HFF-Myc (cell line): ENCODE data around the gene OST4.
"Not testable (repeated sequence)": the region's sequence is repeated elsewhere in the genome, so short reads cannot be mapped to it uniquely, and the experiment has no call there.

Experiments
- DNase-seq: peaks from one replicate; pipeline ENCODE4 v3.0.0-alpha.2; 2011; ENCODE audit warnings: low read depth; ENCODE audit errors: extremely low read depth
- H3K4me3 ChIP-seq: replicated peaks from 2 replicates; pipeline ENCODE4 v1.5.1; 2011; ENCODE audit warnings: low read depth, mild to moderate bottlenecking, control low read depth, low read length
- TF ChIP-seq, protein P1 (sequence below): IDR thresholded peaks from 2 replicates; pipeline ENCODE4 v1.5.1; 2012; ENCODE audit warnings: mild to moderate bottlenecking, low read depth, low read length, control low read depth; ENCODE audit errors: missing control alignments

OST4 gene

DNA sequence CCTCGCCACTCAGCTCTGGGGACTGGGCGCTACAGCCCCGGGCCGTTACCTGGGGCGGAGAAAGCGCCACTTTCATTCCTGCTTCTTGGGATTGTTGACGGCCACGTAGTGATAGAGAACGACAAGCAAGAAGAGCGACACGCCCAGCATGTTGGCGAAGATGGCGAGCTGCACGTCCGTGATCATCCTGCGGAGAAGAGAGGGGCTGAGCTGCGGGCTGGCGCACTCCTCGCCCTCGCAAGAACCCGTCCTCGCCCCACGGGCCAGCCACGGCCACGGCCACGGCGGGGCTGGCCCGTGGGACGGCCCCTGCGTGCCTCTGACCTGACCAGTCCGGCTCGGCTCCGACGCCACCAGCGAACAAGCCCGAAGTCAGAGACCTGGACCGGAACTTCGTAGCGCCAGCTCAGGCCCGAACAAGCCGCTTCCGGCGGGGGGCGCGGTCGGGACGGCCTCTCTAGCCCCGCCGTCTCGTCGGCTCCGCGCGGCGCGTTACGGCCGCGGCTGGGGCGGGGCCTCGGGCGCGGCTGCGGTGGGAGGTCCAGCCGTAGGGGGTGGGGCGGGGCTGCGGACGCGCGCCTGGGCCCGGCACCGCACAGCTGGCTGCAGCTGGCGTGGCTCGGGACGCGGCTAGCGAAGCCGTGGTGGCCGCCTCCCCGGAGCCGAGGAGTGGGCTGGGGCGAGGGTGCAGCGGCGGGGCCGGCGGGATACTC lies at the start of gene OST4:
Gene OST4, minus strand, starts transcription at position 378 of the 713 bp plus-strand sequence.
- TF ChIP-seq, protein P1, sequence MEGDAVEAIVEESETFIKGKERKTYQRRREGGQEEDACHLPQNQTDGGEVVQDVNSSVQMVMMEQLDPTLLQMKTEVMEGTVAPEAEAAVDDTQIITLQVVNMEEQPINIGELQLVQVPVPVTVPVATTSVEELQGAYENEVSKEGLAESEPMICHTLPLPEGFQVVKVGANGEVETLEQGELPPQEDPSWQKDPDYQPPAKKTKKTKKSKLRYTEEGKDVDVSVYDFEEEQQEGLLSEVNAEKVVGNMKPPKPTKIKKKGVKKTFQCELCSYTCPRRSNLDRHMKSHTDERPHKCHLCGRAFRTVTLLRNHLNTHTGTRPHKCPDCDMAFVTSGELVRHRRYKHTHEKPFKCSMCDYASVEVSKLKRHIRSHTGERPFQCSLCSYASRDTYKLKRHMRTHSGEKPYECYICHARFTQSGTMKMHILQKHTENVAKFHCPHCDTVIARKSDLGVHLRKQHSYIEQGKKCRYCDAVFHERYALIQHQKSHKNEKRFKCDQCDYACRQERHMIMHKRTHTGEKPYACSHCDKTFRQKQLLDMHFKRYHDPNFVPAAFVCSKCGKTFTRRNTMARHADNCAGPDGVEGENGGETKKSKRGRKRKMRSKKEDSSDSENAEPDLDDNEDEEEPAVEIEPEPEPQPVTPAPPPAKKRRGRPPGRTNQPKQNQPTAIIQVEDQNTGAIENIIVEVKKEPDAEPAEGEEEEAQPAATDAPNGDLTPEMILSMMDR: no peak
- peak within 1 kb of the TSS; percentile 98 for H3K4me3 ChIP-seq
- DNase-seq: peak; percentile 57

DNA sequence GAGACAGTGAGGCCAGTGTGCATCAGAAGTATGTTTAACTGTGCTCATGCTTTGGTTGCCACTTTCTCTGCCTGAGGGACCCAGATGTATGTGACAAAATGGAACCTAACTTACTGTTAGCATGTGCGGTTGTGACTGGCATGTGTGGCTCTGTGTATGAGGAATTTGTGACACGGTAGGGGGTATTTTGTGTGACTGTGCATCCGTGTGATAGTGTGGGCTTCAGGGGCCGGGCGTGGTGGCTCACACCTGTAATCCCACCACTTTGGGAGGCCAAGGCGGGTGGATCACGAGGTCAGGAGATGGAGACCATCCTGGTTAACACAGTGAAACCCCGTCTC lies 47.8 kb upstream of the OST4 start:
- H3K4me3 ChIP-seq: peak overlapping the region; percentile 60
- DNase-seq: not testable (repeated sequence)

DNA sequence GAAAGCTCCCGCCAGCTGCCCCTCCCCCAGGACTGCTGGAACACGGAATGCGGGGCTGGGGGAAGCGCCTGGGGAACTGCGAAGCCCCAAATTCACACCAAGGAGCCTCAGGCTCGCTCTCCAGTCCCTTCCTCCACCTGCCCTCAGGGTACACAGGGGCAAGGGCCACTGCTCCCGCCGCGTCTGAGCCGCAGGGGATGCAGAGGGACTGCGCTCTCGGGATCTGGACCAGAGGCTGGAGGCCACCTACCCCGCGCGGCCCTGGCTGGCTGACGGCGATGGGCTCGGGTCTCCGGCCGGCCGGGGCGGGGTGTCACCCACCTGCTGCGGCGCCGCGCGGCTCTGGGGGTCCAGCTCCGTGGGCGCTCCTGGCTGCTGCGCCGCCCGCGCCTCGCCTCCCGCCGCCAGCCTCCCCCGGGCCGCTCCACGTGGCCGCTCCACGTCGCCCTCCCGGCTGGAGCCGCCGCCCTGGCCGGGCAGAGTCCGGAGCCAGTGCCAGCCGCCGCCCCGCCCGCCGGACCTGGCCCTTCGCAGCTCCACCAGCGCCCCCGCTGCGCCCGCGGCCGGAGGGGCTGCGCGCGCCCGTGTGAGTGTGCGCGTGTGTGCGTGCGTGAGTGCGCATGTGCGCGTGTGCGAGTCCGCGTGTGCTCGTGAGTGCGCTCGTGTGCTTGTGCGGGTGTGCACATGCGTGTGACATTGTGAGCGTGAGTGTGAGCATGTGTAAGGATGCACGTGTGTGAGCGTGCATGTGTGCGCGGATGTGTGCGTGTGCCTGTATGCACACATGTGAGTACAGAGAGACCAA lies 47.3 kb upstream of the OST4 start, which contains the start of gene CGREF1:
Gene CGREF1, minus strand, starts transcription at position 604 of the 805 bp plus-strand sequence. CDS start 14,762 bp downstream, outside the sequence.
- TF ChIP-seq, protein P1: no peak
- H3K4me3 ChIP-seq: peak within 1 kb of the TSS; percentile 60
- no peak for DNase-seq

DNA sequence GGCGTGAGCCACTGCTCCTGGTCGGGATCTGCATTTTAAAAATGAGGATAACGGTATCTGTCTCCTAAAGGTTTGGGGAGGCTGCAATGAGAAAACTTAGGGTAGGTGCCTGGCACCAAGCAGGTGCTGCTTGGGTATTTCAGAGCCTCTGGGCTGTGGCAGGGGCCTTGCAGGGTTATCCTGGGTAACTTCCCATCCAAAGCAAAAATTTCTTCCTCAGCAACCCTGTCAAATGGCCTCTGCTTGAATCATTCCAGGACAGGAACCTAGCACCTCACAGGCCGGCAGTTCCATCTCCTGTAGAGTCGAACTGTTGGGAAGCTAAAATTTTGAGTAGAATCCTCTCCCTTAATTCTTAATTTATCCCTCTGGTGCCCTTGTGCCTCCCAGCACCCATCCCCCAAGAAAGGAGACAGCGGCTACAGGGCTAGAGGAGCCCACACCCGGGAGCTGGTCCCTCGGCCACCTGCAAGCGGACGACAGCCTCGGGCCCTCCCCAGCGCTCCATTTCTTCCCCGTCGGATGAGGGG lies 46.6 kb upstream of the OST4 start:
- peak overlapping the region; percentile 60 for H3K4me3 ChIP-seq
- TF ChIP-seq, protein P1: no peak
- no peak for DNase-seq

DNA sequence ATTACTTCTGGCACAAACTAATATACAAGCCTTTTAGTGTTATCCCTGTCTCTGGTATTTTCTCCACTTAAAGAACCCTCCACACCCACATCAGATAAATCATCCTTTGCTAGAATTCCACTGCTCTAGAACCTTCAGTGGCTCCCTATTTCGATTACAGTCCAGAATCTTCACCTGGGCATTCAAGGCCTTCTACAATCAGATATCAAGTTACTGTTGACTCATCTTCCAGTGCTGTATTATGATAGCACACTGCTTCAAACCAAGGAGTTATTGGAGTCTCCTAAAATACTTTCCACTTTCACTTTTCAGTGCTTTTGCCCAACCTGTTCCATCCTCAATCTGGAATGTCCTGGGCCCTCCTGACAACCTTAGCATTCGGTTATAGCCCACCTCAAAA lies 44.1 kb upstream of the OST4 start:
- no peak overlapping the region for H3K4me3 ChIP-seq
- DNase-seq: no peak
- TF ChIP-seq, protein P1: no peak

DNA sequence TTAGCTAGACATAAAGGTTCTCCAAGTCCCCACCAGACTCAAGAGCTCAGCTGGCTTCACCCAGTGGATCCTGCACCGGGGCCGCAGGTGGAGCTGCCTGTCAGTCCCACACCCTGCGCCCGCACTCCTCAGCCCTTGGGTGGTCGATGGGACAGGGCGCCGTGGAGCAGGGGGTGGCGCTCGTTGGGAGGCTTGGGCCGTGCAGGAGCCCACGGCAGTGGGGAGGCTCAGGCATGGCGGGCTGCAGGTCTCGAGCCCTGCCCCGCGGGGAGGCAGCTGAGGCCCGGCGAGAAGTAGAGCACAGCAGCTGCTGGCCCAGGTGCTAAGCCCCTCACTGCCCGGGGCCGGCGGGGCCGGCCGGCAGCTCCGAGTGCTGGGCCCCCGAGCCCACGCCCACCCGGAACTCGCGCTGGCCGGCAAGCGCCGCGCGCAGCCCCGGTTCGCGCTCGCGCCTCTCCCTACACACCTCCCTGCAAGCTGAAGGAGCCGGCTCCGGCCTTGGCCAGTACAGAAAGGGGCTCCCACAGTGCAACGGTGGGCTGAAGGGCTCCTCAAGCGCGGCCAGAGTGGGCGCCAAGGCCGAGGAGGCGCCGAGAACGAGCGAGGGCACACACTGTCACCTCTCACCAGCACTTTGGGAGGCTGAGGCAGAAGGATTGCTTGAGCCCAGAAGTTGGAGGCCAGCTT lies 40.1 kb upstream of the OST4 start:
- H3K4me3 ChIP-seq, DNase-seq: not testable (repeated sequence)

DNA sequence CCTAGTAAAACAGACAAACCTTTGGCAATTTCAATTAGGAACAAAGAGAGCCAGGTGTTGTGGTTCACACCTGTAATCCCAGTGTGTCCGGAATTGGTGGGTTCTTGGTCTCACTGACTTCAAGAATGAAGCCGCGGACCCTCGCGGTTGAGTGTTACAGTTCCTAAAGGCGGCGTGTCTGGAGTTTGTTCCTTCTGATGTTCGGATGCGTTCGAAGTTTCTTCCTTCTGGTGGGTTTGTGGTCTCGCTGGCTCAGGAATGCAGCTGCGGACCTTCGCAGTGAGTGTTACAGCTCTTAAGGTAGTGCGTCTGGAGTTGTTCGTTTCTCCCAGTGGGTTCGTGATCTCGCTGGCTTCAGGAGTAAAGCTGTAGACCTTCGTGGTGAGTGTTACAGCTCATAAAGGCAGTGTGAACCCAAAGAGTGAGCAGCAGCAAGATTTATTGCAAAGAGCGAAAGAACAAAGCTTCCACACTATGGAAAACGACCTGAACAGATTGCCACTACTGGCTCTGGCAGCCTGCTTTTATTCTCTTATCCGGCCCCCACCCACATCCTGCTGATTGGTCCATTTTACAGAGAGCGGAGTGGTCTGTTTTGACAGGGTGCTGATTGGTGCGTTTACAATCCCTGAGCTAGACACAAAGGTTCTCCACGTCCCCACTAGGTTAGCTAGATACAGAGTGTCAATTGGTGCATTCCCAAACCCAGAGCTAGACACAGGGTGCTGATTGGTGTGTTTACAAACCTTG lies 39.3 kb upstream of the OST4 start:
- DNase-seq, H3K4me3 ChIP-seq: not testable (repeated sequence)
